Neural cell (in vitro differentiated cells): ENCODE results near the gene MDH2.
"Not testable (repeated sequence)": the region's sequence is repeated elsewhere in the genome, so short reads cannot be mapped to it uniquely, and the experiment has no call there.

Experiments used
- CTCF ChIP-seq: fragments of 450-650 bp; IDR thresholded peaks from 2 replicates; pipeline ENCODE4 v1.5.1; 2014; ENCODE audit warnings: antibody characterized with exemption, mild to moderate bottlenecking, moderate library complexity; ENCODE audit not compliant: poor library complexity, severe bottlenecking
- EZH2 ChIP-seq: fragments of 200-600, 300-800 bp; shearing (Covaris generic), sonication (generic); IDR thresholded peaks from 2 replicates; pipeline ENCODE4 v1.6.1; 2014; ENCODE audit warnings: antibody characterized with exemption, low read length, borderline replicate concordance, mild to moderate bottlenecking; ENCODE audit not compliant: insufficient read depth, poor library complexity, severe bottlenecking
- POLR2AphosphoS5 ChIP-seq: IDR thresholded peaks from 2 replicates; pipeline ENCODE4 v1.6.1; 2012
- TAF1 ChIP-seq: IDR thresholded peaks from 2 replicates; pipeline ENCODE4 v1.6.1; 2012; ENCODE audit warnings: low read depth
- TF ChIP-seq, protein P1 (sequence below): IDR thresholded peaks from 2 replicates; pipeline ENCODE4 v1.6.1; 2012; ENCODE audit warnings: borderline replicate concordance

DNA sequence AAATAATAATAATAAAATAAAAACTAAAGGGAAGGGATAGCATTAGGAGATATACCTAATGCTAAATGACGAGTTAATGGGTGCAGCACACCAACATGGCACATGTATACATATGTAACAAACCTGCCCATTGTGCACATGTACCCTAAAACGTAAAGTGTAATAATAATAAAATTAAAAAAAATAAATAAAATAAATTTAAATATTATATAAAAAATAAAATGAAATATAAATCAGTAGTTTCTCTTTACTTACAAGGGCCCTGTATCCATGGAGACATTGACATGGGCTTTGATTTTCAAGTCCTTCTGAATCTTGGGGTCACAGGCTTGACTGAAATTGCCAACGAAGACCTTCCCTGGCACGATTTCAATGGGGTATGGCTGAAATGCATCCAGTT lies 42.9 kb upstream of the MDH2 start:
- TF ChIP-seq EZH2, CTCF, POLR2AphosphoS5, TAF1: not testable (repeated sequence)
- TF ChIP-seq, protein P1, sequence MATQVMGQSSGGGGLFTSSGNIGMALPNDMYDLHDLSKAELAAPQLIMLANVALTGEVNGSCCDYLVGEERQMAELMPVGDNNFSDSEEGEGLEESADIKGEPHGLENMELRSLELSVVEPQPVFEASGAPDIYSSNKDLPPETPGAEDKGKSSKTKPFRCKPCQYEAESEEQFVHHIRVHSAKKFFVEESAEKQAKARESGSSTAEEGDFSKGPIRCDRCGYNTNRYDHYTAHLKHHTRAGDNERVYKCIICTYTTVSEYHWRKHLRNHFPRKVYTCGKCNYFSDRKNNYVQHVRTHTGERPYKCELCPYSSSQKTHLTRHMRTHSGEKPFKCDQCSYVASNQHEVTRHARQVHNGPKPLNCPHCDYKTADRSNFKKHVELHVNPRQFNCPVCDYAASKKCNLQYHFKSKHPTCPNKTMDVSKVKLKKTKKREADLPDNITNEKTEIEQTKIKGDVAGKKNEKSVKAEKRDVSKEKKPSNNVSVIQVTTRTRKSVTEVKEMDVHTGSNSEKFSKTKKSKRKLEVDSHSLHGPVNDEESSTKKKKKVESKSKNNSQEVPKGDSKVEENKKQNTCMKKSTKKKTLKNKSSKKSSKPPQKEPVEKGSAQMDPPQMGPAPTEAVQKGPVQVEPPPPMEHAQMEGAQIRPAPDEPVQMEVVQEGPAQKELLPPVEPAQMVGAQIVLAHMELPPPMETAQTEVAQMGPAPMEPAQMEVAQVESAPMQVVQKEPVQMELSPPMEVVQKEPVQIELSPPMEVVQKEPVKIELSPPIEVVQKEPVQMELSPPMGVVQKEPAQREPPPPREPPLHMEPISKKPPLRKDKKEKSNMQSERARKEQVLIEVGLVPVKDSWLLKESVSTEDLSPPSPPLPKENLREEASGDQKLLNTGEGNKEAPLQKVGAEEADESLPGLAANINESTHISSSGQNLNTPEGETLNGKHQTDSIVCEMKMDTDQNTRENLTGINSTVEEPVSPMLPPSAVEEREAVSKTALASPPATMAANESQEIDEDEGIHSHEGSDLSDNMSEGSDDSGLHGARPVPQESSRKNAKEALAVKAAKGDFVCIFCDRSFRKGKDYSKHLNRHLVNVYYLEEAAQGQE: not testable (repeated sequence)
